COLO829 (cell line): ENCODE data around the gene JAM2.

Source experiments
- DNase-seq: peaks from one replicate; pipeline ENCODE4 v3.0.0; 2012; ENCODE audit warnings: low spot score

Gene JAM2

DNA sequence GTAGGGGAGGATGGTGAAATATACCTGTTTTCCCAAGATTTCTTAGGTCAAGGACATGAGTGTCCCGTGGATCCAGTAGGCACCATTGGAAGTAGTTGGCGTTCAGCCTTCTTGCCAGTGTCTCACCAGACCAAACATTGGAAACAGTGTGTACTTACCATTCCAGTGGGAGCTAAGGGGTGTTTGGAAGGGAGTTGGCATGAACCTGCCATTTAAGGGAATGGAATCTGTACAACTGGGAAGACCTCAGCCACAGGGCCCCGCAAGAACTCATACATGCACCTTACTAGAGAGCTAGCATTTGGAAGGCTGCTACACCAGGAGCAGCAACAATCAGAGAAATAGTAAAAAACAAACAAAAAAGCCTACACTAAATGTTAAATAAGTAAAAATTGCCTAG, 82.9 kb downstream of the JAM2 start:
- no peak for DNase-seq

- DNase-seq, result no peak
These were observed 83.6 kb downstream of the JAM2 start for GRCh38 chr21:25722631-25723030.

DNA sequence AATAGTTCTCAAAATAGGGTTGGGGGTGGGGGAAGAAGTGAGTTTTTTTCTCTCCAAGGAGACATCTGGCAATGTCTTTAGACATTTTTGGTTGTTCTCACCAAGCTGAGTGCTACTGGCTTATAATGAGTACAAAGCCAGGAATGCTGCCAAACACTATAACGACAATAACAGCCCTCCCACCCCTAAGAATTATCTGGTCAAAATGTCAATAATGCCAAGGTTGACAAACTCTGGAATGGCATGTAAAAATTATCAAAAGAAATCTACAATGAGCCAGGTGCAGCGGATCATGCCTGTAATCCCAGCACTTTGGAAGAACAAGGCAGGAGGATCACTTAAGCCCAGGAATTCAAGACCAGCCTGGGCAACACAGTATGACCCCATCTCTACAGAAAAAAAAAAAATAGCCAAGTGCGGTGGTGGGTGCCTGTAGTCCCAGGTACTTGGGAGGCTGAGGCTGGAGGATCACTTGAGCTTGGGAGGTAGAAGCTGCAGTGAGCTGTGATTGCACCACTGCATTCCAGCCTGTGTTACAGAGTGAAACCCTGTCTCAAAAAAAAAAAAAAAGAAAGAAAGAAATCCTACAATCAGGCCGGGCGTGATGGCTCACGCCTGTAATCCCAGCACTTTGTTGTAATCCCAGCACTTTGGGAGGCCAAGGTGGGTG, 93.2 kb downstream of the JAM2 start:
- no peak for DNase-seq

DNA sequence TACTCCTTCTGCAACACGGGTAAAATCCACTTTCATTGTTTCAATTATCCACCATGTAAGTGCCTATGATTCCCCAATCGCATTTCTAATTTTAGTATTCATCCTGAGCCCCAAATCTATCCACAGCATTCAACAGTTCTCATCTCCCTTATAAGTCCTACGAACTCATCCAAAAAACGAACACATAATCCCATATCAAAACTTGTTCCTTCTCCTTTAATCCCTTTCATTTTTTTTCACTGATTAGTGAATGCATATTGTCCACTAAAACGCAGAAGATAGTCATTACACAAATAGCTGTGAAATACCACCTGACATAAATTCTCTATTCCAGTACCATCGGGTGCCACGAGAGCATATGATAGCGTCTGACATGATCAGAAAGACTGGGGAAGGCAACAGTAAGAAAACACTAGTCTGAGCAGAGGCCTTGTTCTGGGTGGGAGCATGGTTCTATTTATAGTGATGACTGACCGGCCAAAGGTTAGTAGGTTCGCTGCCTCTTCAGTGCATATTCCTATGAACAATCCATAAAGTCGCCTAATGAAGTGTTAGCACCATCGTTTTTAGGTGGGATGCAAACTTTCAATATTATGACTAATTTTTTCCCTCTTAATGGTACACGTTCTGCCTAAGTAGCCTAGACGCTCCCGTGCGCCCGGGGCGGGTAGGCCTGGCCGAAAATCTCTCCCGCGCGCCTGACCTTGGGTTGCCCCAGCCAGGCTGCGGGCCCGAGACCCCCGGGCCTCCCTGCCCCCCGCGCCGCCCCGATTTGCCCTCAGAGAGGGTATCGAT, 95.0 kb downstream of the JAM2 start:
- no peak for DNase-seq

DNA sequence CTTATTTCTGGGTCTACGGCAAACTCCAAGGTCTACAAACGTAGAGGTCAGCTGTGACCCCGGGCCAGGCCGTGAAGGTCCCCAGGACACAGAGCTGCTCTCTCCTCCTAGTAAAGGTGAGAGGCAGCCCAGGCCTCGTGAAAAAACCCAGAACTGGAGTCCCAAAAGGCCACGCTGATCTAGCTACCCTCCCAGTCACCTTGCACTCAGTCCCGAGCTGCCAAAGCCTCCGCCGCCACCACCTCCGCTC, 95.5 kb downstream of the JAM2 start:
- no peak for DNase-seq

GRCh38 chr21:25734904-25735645, 96.0 kb downstream of the JAM2 start, which contains the start of the genes ATP5PF and GABPA:
Gene ATP5PF (minus strand): TSS chr21:25734904. CDS start chr21:25729794, 5,110 bp downstream.
Gene GABPA (plus strand): TSS chr21:25734972. CDS start chr21:25741599, 6,627 bp downstream.
- DNase-seq, result peak; percentile 85

DNA sequence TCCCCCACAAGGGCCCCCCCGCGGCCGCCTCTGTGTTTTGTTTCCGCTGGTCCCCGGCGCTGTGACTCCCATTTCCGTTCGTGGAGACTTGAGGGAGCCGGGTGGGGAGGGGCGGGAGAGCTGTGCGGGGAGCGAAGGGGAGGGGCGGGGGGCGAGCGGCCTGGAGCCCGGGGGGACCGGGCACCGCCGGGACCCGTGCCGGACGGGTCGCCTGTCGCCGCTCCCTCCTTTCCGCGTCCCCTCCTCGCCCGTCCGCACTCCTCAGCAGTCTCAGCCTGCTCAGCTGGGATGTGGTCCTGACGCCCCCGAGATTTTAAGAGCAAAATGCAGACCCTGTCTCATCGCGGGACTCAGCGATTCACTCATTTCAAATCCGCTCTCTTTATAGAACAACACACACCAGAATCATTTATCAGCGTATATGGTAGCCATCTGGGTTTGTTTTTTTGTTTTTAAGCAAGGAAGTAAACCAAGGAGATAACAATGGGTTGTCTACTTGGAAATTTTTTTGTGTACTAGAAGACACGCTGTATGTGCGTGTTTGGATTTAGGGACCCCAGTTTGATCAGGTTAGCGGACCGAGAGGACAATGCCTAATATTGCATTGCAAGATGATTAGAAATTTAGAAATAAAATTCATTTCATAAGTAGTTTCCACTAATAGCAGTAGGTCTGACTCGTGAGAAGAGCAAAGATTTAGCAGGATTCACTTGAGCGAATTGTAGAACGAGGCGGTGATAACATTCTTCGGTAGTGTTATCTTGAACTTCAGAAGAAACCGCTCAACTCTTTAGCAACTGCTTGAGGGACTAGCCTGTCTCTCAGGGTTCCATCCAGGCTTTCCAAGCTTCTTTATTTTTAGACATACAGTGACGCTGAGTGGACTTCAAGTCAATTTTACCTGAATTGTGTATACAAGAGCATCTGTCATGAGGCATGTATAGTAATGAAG, 96.9 kb downstream of the JAM2 start:
- peak; percentile 15 for DNase-seq

DNA sequence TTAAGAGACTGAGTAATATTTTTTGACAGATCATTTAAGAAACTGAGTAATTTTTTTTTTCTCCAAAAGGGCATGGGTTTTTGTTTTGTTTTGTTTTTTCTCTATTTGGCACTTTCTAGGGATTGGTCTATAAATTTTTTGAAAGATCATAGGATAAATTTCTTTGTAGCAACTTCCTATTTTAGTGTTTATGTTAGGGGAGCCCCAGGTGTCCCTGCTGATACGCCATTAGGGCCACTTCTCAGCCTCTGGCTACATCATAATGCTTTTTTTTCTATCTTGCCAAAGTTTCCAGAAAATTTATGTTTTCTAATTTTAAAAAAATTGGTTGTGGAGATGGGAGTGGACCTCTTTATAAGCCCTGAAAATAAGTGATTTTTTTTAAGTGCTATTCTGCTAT, 98.4 kb downstream of the JAM2 start:
- no peak for DNase-seq

DNA sequence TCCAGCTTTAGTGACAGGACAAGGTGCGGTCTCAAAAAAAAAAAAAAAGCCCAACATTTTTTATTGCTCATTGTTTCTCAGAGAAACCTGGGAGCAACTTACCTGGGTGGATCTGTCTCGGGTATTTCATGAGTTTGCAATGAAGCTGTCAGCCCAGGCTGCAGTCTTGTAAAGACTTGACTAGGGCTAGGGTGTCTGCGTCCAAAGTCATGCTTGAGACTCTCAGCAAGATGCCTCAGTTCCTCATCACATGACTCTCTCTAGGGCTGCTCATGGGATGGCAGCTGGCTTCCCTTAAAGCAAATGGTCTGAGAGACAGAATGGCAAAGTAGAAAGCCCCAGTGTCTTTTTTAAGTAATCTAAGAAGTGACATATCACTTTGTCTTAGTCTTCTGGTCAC, 103.8 kb downstream of the JAM2 start:
- no peak for DNase-seq

DNA sequence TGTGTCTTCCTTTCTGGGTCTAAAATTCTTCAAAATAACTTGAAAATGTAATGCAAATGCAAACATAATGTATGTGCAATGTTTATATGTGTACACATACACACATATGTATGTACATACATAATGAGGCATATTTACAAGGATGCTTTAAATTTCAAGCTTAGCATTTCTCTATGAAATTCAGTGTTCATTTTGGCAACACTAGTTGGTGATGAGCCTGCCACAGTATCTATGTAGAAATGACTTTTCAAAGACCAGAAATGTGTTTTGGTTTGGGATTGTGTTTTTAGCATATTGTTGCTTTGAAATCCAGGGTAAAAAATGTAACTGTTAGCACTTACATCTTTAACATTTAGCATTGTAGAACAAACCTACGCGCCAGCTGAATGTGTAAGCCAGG, 105.8 kb downstream of the JAM2 start:
- no peak for DNase-seq

DNA sequence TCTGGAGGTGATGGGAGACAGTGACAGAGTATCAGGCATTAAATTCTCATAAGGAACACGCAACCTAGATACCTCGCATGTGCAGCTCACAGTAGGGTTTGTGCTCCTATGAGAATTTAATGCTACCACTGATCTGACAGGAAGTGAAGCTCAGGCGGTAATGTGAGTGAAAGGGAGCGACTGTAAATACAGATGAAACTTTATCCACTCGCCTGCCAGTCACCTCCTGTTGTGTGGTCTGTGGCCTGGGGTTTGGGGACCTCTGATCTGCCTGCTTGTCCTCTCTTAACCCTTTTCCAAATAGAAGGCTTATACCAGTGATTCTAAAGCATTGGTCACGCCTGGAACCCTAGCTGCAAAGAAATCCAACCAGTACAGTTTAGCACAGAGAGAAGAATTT, 111.0 kb downstream of the JAM2 start:
- no peak for DNase-seq

GRCh38 chr21:25752416-25752815, 113.4 kb downstream of the JAM2 start:
- no peak for DNase-seq

GRCh38 chr21:25756190-25756932, 117.3 kb downstream of the JAM2 start:
- no peak for DNase-seq

DNA sequence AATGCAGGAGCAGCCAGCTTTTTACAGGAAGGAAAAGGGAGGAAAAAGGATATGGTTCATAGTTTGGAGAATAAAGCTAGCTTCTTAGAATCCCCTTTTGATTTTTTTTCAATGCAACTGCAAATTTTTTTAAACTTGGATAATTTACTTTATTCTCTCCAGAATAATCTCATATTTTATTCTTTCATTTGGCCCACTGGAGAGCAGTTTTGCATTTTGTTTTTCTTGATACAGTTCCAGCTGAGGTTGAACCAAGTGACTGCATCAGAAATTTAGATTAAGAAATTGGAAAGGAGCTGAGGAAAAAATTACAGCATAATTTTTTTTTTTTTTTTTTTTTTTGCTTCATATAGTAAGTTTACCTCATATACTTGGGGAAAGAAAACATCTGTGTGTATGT, 118.5 kb downstream of the JAM2 start:
- no peak for DNase-seq

- no peak for DNase-seq
These were observed 120.5 kb downstream of the JAM2 start for GRCh38 chr21:25759573-25759972.

- DNase-seq, result no peak
These were observed 121.0 kb downstream of the JAM2 start for GRCh38 chr21:25760061-25760460.

GRCh38 chr21:25760677-25761076, 121.6 kb downstream of the JAM2 start:
- DNase-seq, result no peak

DNA sequence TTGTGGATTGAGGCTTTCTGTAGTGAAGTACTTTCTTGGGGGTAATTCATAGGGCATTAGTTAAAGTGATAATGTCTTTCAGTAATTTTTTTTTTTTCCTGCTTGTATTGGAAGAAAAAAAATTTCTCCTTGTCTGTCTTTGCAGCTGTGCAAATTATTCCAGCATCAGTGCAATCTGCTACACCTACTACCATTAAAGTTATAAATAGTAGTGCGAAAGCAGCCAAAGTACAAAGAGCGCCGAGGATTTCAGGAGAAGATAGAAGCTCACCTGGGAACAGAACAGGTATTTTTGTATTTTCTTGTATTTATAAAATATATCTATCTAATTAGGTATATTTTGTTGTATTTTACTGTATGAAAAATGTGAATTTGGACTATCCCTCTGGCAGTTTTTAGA, 125.0 kb downstream of the JAM2 start:
- no peak for DNase-seq
